Left forelimb (tissue), 1 donor: ENCODE data around the gene COX6A2.
"Not testable (repeated sequence)": the region's sequence is repeated elsewhere in the genome, so short reads cannot be mapped to it uniquely, and the experiment has no call there.

Experiments
- DNase-seq: peaks from one replicate; pipeline ENCODE4 v3.0.0-alpha.2; 2018; ENCODE audit warnings: low spot score

COX6A2 gene

GRCh38 chr16:31461921-31462804, 34.0 kb upstream of the COX6A2 start:
- DNase-seq: no peak

- no peak for DNase-seq
Measured at GRCh38 chr16:31461201-31461920, 33.2 kb upstream of the COX6A2 start.

- no peak for DNase-seq
Measured at GRCh38 chr16:31460582-31461002, 32.4 kb upstream of the COX6A2 start.

- peak; percentile 100 for DNase-seq
Measured at GRCh38 chr16:31459687-31460581, 31.8 kb upstream of the COX6A2 start.

- peak; percentile 97 for DNase-seq
Measured at GRCh38 chr16:31458844-31459686, 30.9 kb upstream of the COX6A2 start, which contains the start of gene ARMC5. Gene ARMC5, plus strand, starts transcription at chr16:31459501. Its CDS starts 24 bp downstream, at chr16:31459525.

- DNase-seq: peak; percentile 74
Measured at GRCh38 chr16:31458073-31458843, 30.1 kb upstream of the COX6A2 start.

- DNase-seq: no peak
Measured at GRCh38 chr16:31456988-31457360, 28.8 kb upstream of the COX6A2 start.

- DNase-seq: no peak
Measured at GRCh38 chr16:31455601-31456314, 27.6 kb upstream of the COX6A2 start.

- no peak for DNase-seq
Measured at GRCh38 chr16:31453255-31454204, 25.4 kb upstream of the COX6A2 start.

- no peak for DNase-seq
Measured at GRCh38 chr16:31452631-31453106, 24.5 kb upstream of the COX6A2 start.

- DNase-seq: no peak
Measured at GRCh38 chr16:31451681-31452351, 23.7 kb upstream of the COX6A2 start.

GRCh38 chr16:31451201-31451600, 23.0 kb upstream of the COX6A2 start:
- DNase-seq: no peak

GRCh38 chr16:31445931-31446330, 17.8 kb upstream of the COX6A2 start:
- not testable (repeated sequence) for DNase-seq

GRCh38 chr16:31441956-31442355, 13.8 kb upstream of the COX6A2 start:
- no peak for DNase-seq

GRCh38 chr16:31440516-31441184, 12.5 kb upstream of the COX6A2 start:
- peak; percentile 41 for DNase-seq

- DNase-seq: peak; percentile 3
Measured at GRCh38 chr16:31439519-31439918, 11.4 kb upstream of the COX6A2 start.

GRCh38 chr16:31439023-31439422, 10.9 kb upstream of the COX6A2 start:
- DNase-seq: not testable (repeated sequence)
